GM18498 (cell line): ENCODE measurements around the gene SLC6A4.
"Not testable (repeated sequence)": the region's sequence is repeated elsewhere in the genome, so short reads cannot be mapped to it uniquely, and the experiment has no call there.

Source experiments
- ATAC-seq: cut with Tn5 transposase; IDR thresholded peaks from one replicate; pipeline ENCODE4 v1.9.1; 2021; ENCODE audit warnings: mild to moderate bottlenecking, moderate library complexity; ENCODE audit not compliant: unreplicated experiment

Gene SLC6A4

GRCh38 chr17:30176855-30177254, 58.6 kb downstream of the SLC6A4 start:
- ATAC-seq, result no peak

- no peak for ATAC-seq
These were observed 60.9 kb downstream of the SLC6A4 start for GRCh38 chr17:30174556-30174955.

GRCh38 chr17:30173649-30174048, 61.8 kb downstream of the SLC6A4 start:
- peak; percentile 87 for ATAC-seq

GRCh38 chr17:30172560-30172959, 62.9 kb downstream of the SLC6A4 start:
- no peak for ATAC-seq

GRCh38 chr17:30170415-30170987, 65.0 kb downstream of the SLC6A4 start:
- no peak for ATAC-seq

GRCh38 chr17:30165960-30166359, 69.5 kb downstream of the SLC6A4 start:
- ATAC-seq, result no peak

- ATAC-seq, result no peak
These were observed 70.3 kb downstream of the SLC6A4 start for GRCh38 chr17:30165147-30165546.

- ATAC-seq, result no peak
These were observed 71.0 kb downstream of the SLC6A4 start for GRCh38 chr17:30164531-30164930.

- no peak for ATAC-seq
These were observed 73.9 kb downstream of the SLC6A4 start for GRCh38 chr17:30161601-30162000.

GRCh38 chr17:30160419-30161172, 74.9 kb downstream of the SLC6A4 start:
- ATAC-seq, result no peak

- ATAC-seq, result no peak
These were observed 76.4 kb downstream of the SLC6A4 start for GRCh38 chr17:30158896-30159625.

- no peak for ATAC-seq
These were observed 80.1 kb downstream of the SLC6A4 start for GRCh38 chr17:30155389-30155788.

GRCh38 chr17:30153463-30153862, 82.0 kb downstream of the SLC6A4 start:
- no peak for ATAC-seq

- ATAC-seq, result no peak
These were observed 84.0 kb downstream of the SLC6A4 start for GRCh38 chr17:30151471-30151870.

- ATAC-seq, result no peak
These were observed 87.1 kb downstream of the SLC6A4 start for GRCh38 chr17:30148376-30148775.

- ATAC-seq, result not testable (repeated sequence)
These were observed 87.6 kb downstream of the SLC6A4 start for GRCh38 chr17:30147860-30148259.
